Neuronal stem cell (in vitro differentiated cells): Measurements from ENCODE around the gene TGIF2.

Experiments used
- DNase-seq: peaks from one replicate; pipeline ENCODE4 v3.0.0-alpha.2; 2013; ENCODE audit warnings: low spot score
- H2AFZ ChIP-seq: one replicate; pipeline ENCODE4 v1.6.1; 2013; ENCODE audit warnings: mild to moderate bottlenecking, low read length, inconsistent platforms
- H2AK5ac ChIP-seq: 2 replicates; pipeline ENCODE4 v1.6.1; 2013; ENCODE audit warnings: low read depth, mild to moderate bottlenecking, inconsistent platforms, low read length, moderate library complexity, mixed read lengths
- H2BK120ac ChIP-seq: 2 replicates; pipeline ENCODE4 v1.6.1; 2013; ENCODE audit warnings: low read depth, mild to moderate bottlenecking, inconsistent platforms, low read length, moderate library complexity, mixed read lengths
- H2BK12ac ChIP-seq: one replicate; pipeline ENCODE4 v1.6.1; 2013; ENCODE audit warnings: low read length, inconsistent platforms
- H2BK15ac ChIP-seq: 2 replicates; pipeline ENCODE4 v1.6.1; 2013; ENCODE audit warnings: mild to moderate bottlenecking, low read length, inconsistent platforms, mixed read lengths
- H2BK5ac ChIP-seq: one replicate; pipeline ENCODE4 v1.6.1; 2013; ENCODE audit warnings: inconsistent platforms, mild to moderate bottlenecking, low read length, moderate library complexity
- H3K14ac ChIP-seq: one replicate; pipeline ENCODE4 v1.6.1; 2013; ENCODE audit warnings: low read length, inconsistent platforms
- H3K18ac ChIP-seq: 2 replicates; pipeline ENCODE4 v1.6.1; 2013; ENCODE audit warnings: low read length, inconsistent platforms
- H3K23ac ChIP-seq: 2 replicates; pipeline ENCODE4 v1.6.1; 2013; ENCODE audit warnings: low read depth, mild to moderate bottlenecking, mixed read lengths, low read length, inconsistent platforms; ENCODE audit not compliant: poor library complexity
- H3K27ac ChIP-seq: replicated peaks from 3 replicates; pipeline ENCODE4 v1.5.1; 2013; ENCODE audit warnings: low read length, inconsistent platforms
- H3K27me3 ChIP-seq, 3 experiments: 2 replicates each; pipeline ENCODE4 v1.6.1; 2013; ENCODE audit warnings: low read length in 3 of 3, mild to moderate bottlenecking in 2 of 3, inconsistent platforms in 1 of 3, low read depth in 1 of 3, mixed read lengths in 1 of 3, moderate library complexity in 1 of 3; ENCODE audit not compliant: control insufficient read depth in 3 of 3, insufficient read depth in 3 of 3
- H3K36me3 ChIP-seq, 2 donors: replicated peaks in 1 of 2; 2 replicates each; pipeline ENCODE4 v1.6.1; 2013; ENCODE audit warnings: low read length in 2 of 2; ENCODE audit not compliant: control insufficient read depth in 2 of 2, insufficient read depth in 2 of 2
- H3K4ac ChIP-seq: 2 replicates; pipeline ENCODE4 v1.6.1; 2013; ENCODE audit warnings: inconsistent platforms, mild to moderate bottlenecking, low read length, moderate library complexity
- H3K4me1 ChIP-seq, 2 donors: 1 replicate in 1 of 2; 2 replicates in 1 of 2; pipeline ENCODE4 v1.6.1; 2013; ENCODE audit warnings: low read length in 2 of 2, low read depth in 1 of 2; ENCODE audit not compliant: control insufficient read depth in 2 of 2, insufficient read depth in 1 of 2
- H3K4me2 ChIP-seq: one replicate; pipeline ENCODE4 v1.6.1; 2013; ENCODE audit warnings: mild to moderate bottlenecking, low read length, inconsistent platforms; ENCODE audit not compliant: insufficient read depth, poor library complexity, severe bottlenecking
- H3K4me3 ChIP-seq, 2 donors: 2 replicates each; pipeline ENCODE4 v1.5.1; 2013; ENCODE audit warnings: low read length in 2 of 2, mild to moderate bottlenecking in 2 of 2, inconsistent platforms in 1 of 2, moderate library complexity in 1 of 2
- H3K79me1 ChIP-seq: one replicate; pipeline ENCODE4 v1.6.1; 2013; ENCODE audit warnings: low read depth, mild to moderate bottlenecking, inconsistent platforms, low read length, moderate library complexity
- H3K9ac ChIP-seq: one replicate; pipeline ENCODE4 v1.6.1; 2013; ENCODE audit warnings: mild to moderate bottlenecking, low read depth, low read length, inconsistent platforms; ENCODE audit not compliant: poor library complexity
- H3K9me3 ChIP-seq, 2 donors: replicated peaks in 1 of 2; 2 replicates each; pipeline versions ENCODE3 to v1.6.1; 2013; ENCODE audit warnings: low read length in 2 of 2, mild to moderate bottlenecking in 2 of 2, inconsistent platforms in 1 of 2, low read depth in 1 of 2, mixed read lengths in 1 of 2, moderate library complexity in 1 of 2; ENCODE audit not compliant: control insufficient read depth in 2 of 2, insufficient read depth in 1 of 2
- H4K8ac ChIP-seq: one replicate; pipeline ENCODE4 v1.6.1; 2013; ENCODE audit warnings: low read depth, mild to moderate bottlenecking, inconsistent platforms, low read length, moderate library complexity
- H4K91ac ChIP-seq: one replicate; pipeline ENCODE4 v1.6.1; 2013; ENCODE audit warnings: low read length, low read depth, mild to moderate bottlenecking, inconsistent platforms; ENCODE audit not compliant: poor library complexity
- WGBS, 2 donors: extraction: QIAGEN DNeasy Blood & Tissue Kit; methylation state at CpG; one replicate each; pipeline ENCODE4 v1.1.7; 2013; ENCODE audit warnings: missing lambda C conversion rate in 2 of 2, mixed read lengths in 1 of 2; ENCODE audit not compliant: insufficient read length in 2 of 2, insufficient replicate concordance in 1 of 2; ENCODE audit errors: extremely low coverage in 2 of 2; 5-methylcytosine and 5-hydroxymethylcytosine counted together

Gene TGIF2

GRCh38 chr20:36604952-36605398 lies 31.6 kb downstream of the TGIF2 start:
- H2AK5ac ChIP-seq: no peak overlapping the region
- H3K14ac ChIP-seq: no peak overlapping the region
- H2BK12ac ChIP-seq: no peak overlapping the region
- no peak for DNase-seq
- no peak overlapping the region for H2BK15ac ChIP-seq
- H3K4me3 ChIP-seq: peak overlapping the region in 1 of 2 donors; percentile 93
- H3K9me3 ChIP-seq: peaks cover 0 to 3% of the 10 kb centered on the region in 2 donors
- no peak overlapping the region for H4K8ac ChIP-seq
- H3K4ac ChIP-seq: no peak overlapping the region
- no CpG with 5 or more reads among the region's 15 CpGs for WGBS, 2 donors
- peak overlapping the region; percentile 93 for H2AFZ ChIP-seq
- no peak overlapping the region for H3K18ac ChIP-seq
- peak overlapping the region; percentile 52 for H3K23ac ChIP-seq
- H3K27me3 ChIP-seq: no peaks in the 10 kb centered on the region
- H4K91ac ChIP-seq: no peak overlapping the region
- no peak overlapping the region for H2BK120ac ChIP-seq
- peaks cover 10 to 11% of the 10 kb centered on the region in 2 donors for H3K4me1 ChIP-seq
- no peak overlapping the region for H3K9ac ChIP-seq
- no peak overlapping the region for H3K4me2 ChIP-seq
- H3K36me3 ChIP-seq: peaks cover 11 to 27% of the 10 kb centered on the region in 2 donors
- H2BK5ac ChIP-seq: no peak overlapping the region
- H3K79me1 ChIP-seq: peaks cover 7% of the 10 kb centered on the region
- H3K27ac ChIP-seq: no peak overlapping the region

GRCh38 chr20:36605399-36606157 lies 32.2 kb downstream of the TGIF2 start, which contains the start of gene RAB5IF:
Gene RAB5IF, plus strand, starts transcription at chr20:36605779. Its CDS starts 173 bp downstream, at chr20:36605952.
- peaks cover 0 to 3% of the 10 kb centered on the region in 2 donors for H3K9me3 ChIP-seq

GRCh38 chr20:36606158-36607066 lies 33.0 kb downstream of the TGIF2 start:
- Histone ChIP-seq H3K9ac (peak overlapping the region; percentile 97), H3K23ac (peak overlapping the region; percentile 66), H3K18ac (no peak overlapping the region), H3K79me1 (peaks cover 7% of the 10 kb centered on the region), H4K8ac (no peak overlapping the region), H2BK12ac (no peak overlapping the region), H2BK15ac (no peak overlapping the region), H2AK5ac (peak overlapping the region; percentile 30), H2BK120ac (no peak overlapping the region), H3K4me2 (peak overlapping the region; percentile 79), H4K91ac (no peak overlapping the region), H3K9me3 (peaks cover 0 to 3% of the 10 kb centered on the region in 2 donors), H3K14ac (no peak overlapping the region), H3K36me3 (peaks cover 14 to 41% of the 10 kb centered on the region in 2 donors), H2AFZ (peak overlapping the region; percentile 93), H3K27ac (no peak overlapping the region), H3K27me3 (no peaks in the 10 kb centered on the region), H3K4me1 (peaks cover 10 to 11% of the 10 kb centered on the region in 2 donors), H2BK5ac (no peak overlapping the region), H3K4ac (no peak overlapping the region), H3K4me3 (peak overlapping the region; percentile 93 to 94)
- WGBS, 2 donors: no CpG with 5 or more reads among the region's 31 CpGs
- DNase-seq: no peak

More at GRCh38 chr20:36605399-36606157, 32.2 kb downstream of the TGIF2 start, which contains the start of gene RAB5IF:
- Histone ChIP-seq H3K4me1 (peaks cover 10 to 11% of the 10 kb centered on the region in 2 donors), H3K4ac (no peak within 1 kb of the TSS), H3K18ac (peak within 1 kb of the TSS; percentile 96), H2AFZ (peak within 1 kb of the TSS; percentile 93), H2AK5ac (peak within 1 kb of the TSS; percentile 30), H4K8ac (no peak within 1 kb of the TSS), H3K9ac (peak within 1 kb of the TSS; percentile 97), H3K23ac (peak within 1 kb of the TSS; percentile 66), H2BK5ac (no peak within 1 kb of the TSS), H3K27ac (no peak within 1 kb of the TSS), H3K4me3 (peak within 1 kb of the TSS; percentile 93 to 94), H4K91ac (no peak within 1 kb of the TSS), H2BK12ac (no peak within 1 kb of the TSS), H3K14ac (no peak within 1 kb of the TSS), H3K27me3 (no peaks in the 10 kb centered on the region), H2BK15ac (no peak within 1 kb of the TSS), H2BK120ac (no peak within 1 kb of the TSS), H3K79me1 (peaks cover 7% of the 10 kb centered on the region), H3K4me2 (peak within 1 kb of the TSS; percentile 79), H3K36me3 (peaks cover 11 to 33% of the 10 kb centered on the region in 2 donors)
- peak; percentile 99 for DNase-seq
- no CpG with 5 or more reads among the region's 90 CpGs for WGBS, 2 donors
